ENCODE data around the gene FHL5.

Gene FHL5

DNA sequence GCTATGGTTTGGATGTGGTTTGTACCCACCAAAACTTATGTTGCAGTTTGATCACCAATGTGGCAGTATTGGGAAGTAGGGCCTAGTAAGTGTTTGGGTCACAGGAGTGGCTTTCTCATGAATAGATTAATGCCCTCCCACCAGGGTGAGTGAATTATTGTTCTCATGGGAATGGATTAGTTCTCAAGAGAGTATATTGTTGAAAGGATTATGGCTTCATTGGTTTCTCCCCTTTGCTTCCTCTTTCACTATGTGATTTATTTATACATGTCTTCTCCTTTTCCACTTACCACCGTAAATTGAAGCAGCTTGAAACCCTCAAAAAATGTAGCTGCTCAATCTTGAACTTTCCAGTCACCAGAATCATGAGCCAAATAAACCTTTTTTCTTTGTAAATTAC is 30.5 kb upstream of the FHL5 start:
- Histone ChIP-seq H3K4me3 (ENCODE audit: low read length) (no peak overlapping the region), H3K36me3 (ENCODE audit: control insufficient read depth, low read length) (peaks cover 68% of the 10 kb centered on the region), H3K79me2 (ENCODE audit: control insufficient read depth, low read length) (no peaks in the 10 kb centered on the region), H4K20me1 (ENCODE audit: control insufficient read depth, insufficient read depth, low read depth, low read length) (no peaks in the 10 kb centered on the region), H3K9me2 (replicated peaks; ENCODE audit: control insufficient read depth, low read length) (no peaks in the 10 kb centered on the region), H3K4me2 (ENCODE audit: low read length) (peak overlapping the region; percentile 23), H3K27me3 (ENCODE audit: control insufficient read depth, low read length) (no peaks in the 10 kb centered on the region), H3K27ac (ENCODE audit: low read depth, low read length) (no peak overlapping the region), H3K9me3 (ENCODE audit: control insufficient read depth, insufficient read depth, low read length) (no peaks in the 10 kb centered on the region), H3F3A (ENCODE audit: control insufficient read depth, insufficient read depth) (no peaks in the 10 kb centered on the region), H3K4me1 (ENCODE audit: control insufficient read depth, low read length) (peaks cover 11% of the 10 kb centered on the region)
- TF ChIP-seq, protein P1, sequence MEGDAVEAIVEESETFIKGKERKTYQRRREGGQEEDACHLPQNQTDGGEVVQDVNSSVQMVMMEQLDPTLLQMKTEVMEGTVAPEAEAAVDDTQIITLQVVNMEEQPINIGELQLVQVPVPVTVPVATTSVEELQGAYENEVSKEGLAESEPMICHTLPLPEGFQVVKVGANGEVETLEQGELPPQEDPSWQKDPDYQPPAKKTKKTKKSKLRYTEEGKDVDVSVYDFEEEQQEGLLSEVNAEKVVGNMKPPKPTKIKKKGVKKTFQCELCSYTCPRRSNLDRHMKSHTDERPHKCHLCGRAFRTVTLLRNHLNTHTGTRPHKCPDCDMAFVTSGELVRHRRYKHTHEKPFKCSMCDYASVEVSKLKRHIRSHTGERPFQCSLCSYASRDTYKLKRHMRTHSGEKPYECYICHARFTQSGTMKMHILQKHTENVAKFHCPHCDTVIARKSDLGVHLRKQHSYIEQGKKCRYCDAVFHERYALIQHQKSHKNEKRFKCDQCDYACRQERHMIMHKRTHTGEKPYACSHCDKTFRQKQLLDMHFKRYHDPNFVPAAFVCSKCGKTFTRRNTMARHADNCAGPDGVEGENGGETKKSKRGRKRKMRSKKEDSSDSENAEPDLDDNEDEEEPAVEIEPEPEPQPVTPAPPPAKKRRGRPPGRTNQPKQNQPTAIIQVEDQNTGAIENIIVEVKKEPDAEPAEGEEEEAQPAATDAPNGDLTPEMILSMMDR (IDR thresholded peaks at IDR 0.05; ENCODE audit: low read depth, low read length, poor library complexity, severe bottlenecking): no peak
- no peak for TF ChIP-seq EZH2phosphoT487 (IDR thresholded peaks at IDR 0.05; ENCODE audit: borderline replicate concordance, low read length)

DNA sequence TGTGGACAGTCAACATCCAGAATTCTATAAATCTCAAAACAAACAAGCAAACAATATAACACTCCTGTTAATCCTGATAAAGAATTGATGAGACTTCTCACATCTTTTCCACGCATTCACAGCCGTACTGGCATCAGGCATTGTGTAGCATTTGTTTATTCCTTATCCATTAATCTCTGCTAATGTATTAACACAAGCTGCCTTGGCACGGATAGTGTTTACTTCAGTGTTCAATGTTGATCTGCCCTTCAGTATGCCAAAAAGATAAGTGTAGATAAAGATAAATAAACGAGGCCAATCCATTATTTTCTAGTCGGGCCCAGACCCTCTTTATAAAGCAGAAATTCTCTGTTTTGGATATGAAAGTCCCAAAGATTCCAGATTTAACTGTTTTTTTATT is 25.2 kb upstream of the FHL5 start:
- no peak overlapping the region for H3K4me3 ChIP-seq (ENCODE audit: low read length)
- H3F3A ChIP-seq (ENCODE audit: control insufficient read depth, insufficient read depth): peaks cover 5% of the 10 kb centered on the region; the same call in 1 of the 2 replicates
- H3K4me1 ChIP-seq (ENCODE audit: control insufficient read depth, low read length): no peaks in the 10 kb centered on the region; the same call in 1 of the 2 replicates
- no peak overlapping the region for H3K27ac ChIP-seq (ENCODE audit: low read depth, low read length)
- H4K20me1 ChIP-seq (ENCODE audit: control insufficient read depth, insufficient read depth, low read depth, low read length): no peaks in the 10 kb centered on the region
- H3K79me2 ChIP-seq (ENCODE audit: control insufficient read depth, low read length): no peaks in the 10 kb centered on the region
- TF ChIP-seq EZH2phosphoT487 (IDR thresholded peaks at IDR 0.05; ENCODE audit: borderline replicate concordance, low read length): no peak
- TF ChIP-seq, protein P1 (IDR thresholded peaks at IDR 0.05; ENCODE audit: low read depth, low read length, poor library complexity, severe bottlenecking): no peak
- H3K36me3 ChIP-seq (ENCODE audit: control insufficient read depth, low read length): peaks cover 57% of the 10 kb centered on the region
- no peak overlapping the region for H3K4me2 ChIP-seq (ENCODE audit: low read length)
- H3K27me3 ChIP-seq (ENCODE audit: control insufficient read depth, low read length): no peaks in the 10 kb centered on the region
- H3K9me2 ChIP-seq (replicated peaks; ENCODE audit: control insufficient read depth, low read length): no peaks in the 10 kb centered on the region
- H3K9me3 ChIP-seq (ENCODE audit: control insufficient read depth, insufficient read depth, low read length): no peaks in the 10 kb centered on the region

DNA sequence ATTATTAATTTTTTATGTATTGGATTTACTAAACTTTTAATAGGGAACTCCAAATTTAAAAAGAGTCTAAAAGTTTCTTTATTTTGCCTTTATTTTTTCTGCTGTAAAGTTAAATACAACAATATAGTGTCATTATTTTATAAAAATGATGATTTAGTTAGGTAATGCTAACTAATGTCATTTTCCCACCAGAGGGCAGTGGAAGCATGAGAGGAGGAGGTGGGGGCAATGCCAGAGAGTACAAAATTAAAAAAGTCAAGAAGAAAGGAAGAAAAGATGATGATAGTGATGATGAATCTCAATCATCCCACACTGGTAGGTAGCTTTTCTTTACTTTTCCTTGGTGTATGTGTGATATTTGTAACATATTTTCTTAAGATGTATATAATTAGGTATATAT is 20.2 kb upstream of the FHL5 start:
- Histone ChIP-seq H3K4me3 (ENCODE audit: low read length) (no peak overlapping the region), H3K79me2 (ENCODE audit: control insufficient read depth, low read length) (no peaks in the 10 kb centered on the region), H3K27me3 (ENCODE audit: control insufficient read depth, low read length) (no peaks in the 10 kb centered on the region), H4K20me1 (ENCODE audit: control insufficient read depth, insufficient read depth, low read depth, low read length) (no peaks in the 10 kb centered on the region), H3K9me3 (ENCODE audit: control insufficient read depth, insufficient read depth, low read length) (no peaks in the 10 kb centered on the region), H3K36me3 (ENCODE audit: control insufficient read depth, low read length) (peaks cover 80% of the 10 kb centered on the region), H3K4me2 (ENCODE audit: low read length) (no peak overlapping the region), H3K9me2 (replicated peaks; ENCODE audit: control insufficient read depth, low read length) (no peaks in the 10 kb centered on the region), H3F3A (ENCODE audit: control insufficient read depth, insufficient read depth) (peaks cover 5% of the 10 kb centered on the region; the same call in 1 of the 2 replicates), H3K27ac (ENCODE audit: low read depth, low read length) (no peak overlapping the region), H3K4me1 (ENCODE audit: control insufficient read depth, low read length) (0 out of 2 replicates have a peak, but pooled peaks cover 2% of the 10 kb centered on the region)
- TF ChIP-seq EZH2phosphoT487 (IDR thresholded peaks at IDR 0.05; ENCODE audit: borderline replicate concordance, low read length): no peak
- TF ChIP-seq, protein P1 (IDR thresholded peaks at IDR 0.05; ENCODE audit: low read depth, low read length, poor library complexity, severe bottlenecking): peak; percentile 25

Data from DOHH2 (cell line).